Cardiac muscle cell (in vitro differentiated cells and primary cell): Measurements from ENCODE around the gene PELI3. TPM values are rescaled to one million over a fixed set of nuclear protein-coding genes. Genes with fewer than 3 reads are reported as not detected.
"Not testable (repeated sequence)": the region's sequence is repeated elsewhere in the genome, so short reads cannot be mapped to it uniquely, and the experiment has no call there.

Experiments used
- DNase-seq, 2 donors: peaks; one replicate each; pipeline versions ENCODE4 v3.0.0 to v3.0.0-alpha.2; 2010 to 2017; ENCODE audit warnings: low read depth in 1 of 2, low spot score in 1 of 2
- H3K27ac ChIP-seq: fragments of 200-600 bp; sonication (generic); 2 replicates; pipeline ENCODE4 v1.5.1; 2016
- H3K27me3 ChIP-seq: fragments of 200-600 bp; sonication (generic); 2 replicates; pipeline ENCODE4 v1.6.0; 2016; ENCODE audit warnings: control low read depth
- H3K36me3 ChIP-seq: fragments of 200-600 bp; sonication (generic); 2 replicates; pipeline ENCODE4 v1.5.1; 2016; ENCODE audit warnings: control low read depth
- H3K4me1 ChIP-seq: fragments of 200-600 bp; sonication (generic); 2 replicates; pipeline ENCODE4 v1.8.1; 2017; ENCODE audit warnings: low read depth, mild to moderate bottlenecking, mixed run types
- H3K4me3 ChIP-seq: fragments of 200-600 bp; sonication (generic); 2 replicates; pipeline ENCODE4 v1.5.1; 2016; ENCODE audit warnings: mild to moderate bottlenecking
- H3K9me3 ChIP-seq: fragments of 200-600 bp; sonication (generic); 2 replicates; pipeline ENCODE4 v1.5.1; 2017; ENCODE audit warnings: low read depth, mild to moderate bottlenecking, control low read depth
- polyA plus RNA-seq: library from polyadenylated mRNA; unstranded; fragments of >200 nt; fragmentation: Nextera tagmentation; extraction: Ambion mirVana; gene quantifications from 2 replicates; pipeline ENCODE4 v1.2.1, GENCODE V29; 2016
- total RNA-seq: library from RNA; depleted of rRNA; stranded (reverse); fragments of >200 nt; gene quantifications from 2 replicates; pipeline ENCODE4 v1.2.3, GENCODE V29; 2016
- TF ChIP-seq, protein P1 (sequence below): IDR thresholded peaks from 2 replicates; pipeline ENCODE4 v1.5.1; 2012; ENCODE audit warnings: low read depth, mild to moderate bottlenecking, low read length

PELI3 gene
- total and polyA plus RNA-seq, 2 experiments from 2014 or later = 16.4 to 30.9 TPM

GRCh38 chr11:66432597-66432996 lies 34.1 kb upstream of the PELI3 start:
- Histone ChIP-seq H3K4me1 (no peaks in the 10 kb centered on the region), H3K27ac (no peak overlapping the region), H3K36me3 (peaks cover 13% of the 10 kb centered on the region), H3K4me3 (no peak overlapping the region), H3K9me3 (no peaks in the 10 kb centered on the region), H3K27me3 (no peaks in the 10 kb centered on the region)
- TF ChIP-seq, protein P1, sequence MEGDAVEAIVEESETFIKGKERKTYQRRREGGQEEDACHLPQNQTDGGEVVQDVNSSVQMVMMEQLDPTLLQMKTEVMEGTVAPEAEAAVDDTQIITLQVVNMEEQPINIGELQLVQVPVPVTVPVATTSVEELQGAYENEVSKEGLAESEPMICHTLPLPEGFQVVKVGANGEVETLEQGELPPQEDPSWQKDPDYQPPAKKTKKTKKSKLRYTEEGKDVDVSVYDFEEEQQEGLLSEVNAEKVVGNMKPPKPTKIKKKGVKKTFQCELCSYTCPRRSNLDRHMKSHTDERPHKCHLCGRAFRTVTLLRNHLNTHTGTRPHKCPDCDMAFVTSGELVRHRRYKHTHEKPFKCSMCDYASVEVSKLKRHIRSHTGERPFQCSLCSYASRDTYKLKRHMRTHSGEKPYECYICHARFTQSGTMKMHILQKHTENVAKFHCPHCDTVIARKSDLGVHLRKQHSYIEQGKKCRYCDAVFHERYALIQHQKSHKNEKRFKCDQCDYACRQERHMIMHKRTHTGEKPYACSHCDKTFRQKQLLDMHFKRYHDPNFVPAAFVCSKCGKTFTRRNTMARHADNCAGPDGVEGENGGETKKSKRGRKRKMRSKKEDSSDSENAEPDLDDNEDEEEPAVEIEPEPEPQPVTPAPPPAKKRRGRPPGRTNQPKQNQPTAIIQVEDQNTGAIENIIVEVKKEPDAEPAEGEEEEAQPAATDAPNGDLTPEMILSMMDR = no peak
- no peak for DNase-seq

DNA sequence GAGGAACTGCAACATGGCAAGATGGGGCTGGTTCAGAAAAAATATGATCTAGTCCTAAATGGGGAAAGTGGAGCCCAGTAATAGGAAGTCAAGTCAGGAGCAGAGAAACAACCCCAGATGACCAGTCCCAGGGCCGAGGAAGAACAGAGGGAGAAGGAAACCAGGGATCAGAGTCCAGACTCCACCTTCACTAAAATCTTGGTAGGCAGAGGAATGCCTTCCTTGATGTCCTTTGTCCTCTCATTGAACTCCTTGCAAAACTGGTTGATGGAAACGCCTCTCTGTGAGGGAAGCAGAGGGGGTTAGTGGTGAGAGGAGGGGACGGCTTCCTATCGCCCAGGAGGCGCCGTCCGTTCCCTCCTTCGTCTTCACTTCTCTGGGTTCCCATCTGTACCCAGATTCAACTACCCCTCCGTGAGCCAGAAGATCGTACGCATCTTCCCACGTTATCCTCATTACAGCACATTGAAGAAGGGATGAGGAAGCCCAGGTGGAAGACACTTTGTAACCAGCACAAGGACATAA lies 28.7 kb upstream of the PELI3 start:
- H3K27me3 ChIP-seq = no peaks in the 10 kb centered on the region
- TF ChIP-seq, protein P1 = no peak
- peaks cover 3% of the 10 kb centered on the region for H3K4me1 ChIP-seq
- H3K4me3 ChIP-seq = peak overlapping the region; percentile 82
- DNase-seq = no peak
- peak overlapping the region; percentile 94 for H3K27ac ChIP-seq
- H3K9me3 ChIP-seq = no peaks in the 10 kb centered on the region
- H3K36me3 ChIP-seq = peaks cover 13% of the 10 kb centered on the region

- TF ChIP-seq, protein P1 = peak; percentile 80
- Histone ChIP-seq H3K4me3 (peak within 1 kb of the TSS; percentile 82), H3K9me3 (no peaks in the 10 kb centered on the region), H3K27ac (peak within 1 kb of the TSS; percentile 94), H3K4me1 (peaks cover 3% of the 10 kb centered on the region), H3K27me3 (no peaks in the 10 kb centered on the region), H3K36me3 (peaks cover 13% of the 10 kb centered on the region)
- DNase-seq = peak; percentile 94 to 95
Observed at GRCh38 chr11:66438504-66439466, 27.9 kb upstream of the PELI3 start, which contains the start of gene MRPL11. TSS of gene MRPL11 (minus strand) at chr11:66438848. CDS start at chr11:66438754, 94 bp downstream.

- not testable (repeated sequence) for H3K36me3 ChIP-seq, H3K4me1 ChIP-seq, H3K27me3 ChIP-seq, H3K27ac ChIP-seq, H3K9me3 ChIP-seq, H3K4me3 ChIP-seq, DNase-seq
Observed at GRCh38 chr11:66440101-66440939, 26.4 kb upstream of the PELI3 start.

- H3K4me3 ChIP-seq, DNase-seq, H3K4me1 ChIP-seq, H3K9me3 ChIP-seq, H3K36me3 ChIP-seq, H3K27me3 ChIP-seq, H3K27ac ChIP-seq: not testable (repeated sequence)
Observed at GRCh38 chr11:66440940-66441282, 25.8 kb upstream of the PELI3 start.

- Histone ChIP-seq H3K9me3 (no peaks in the 10 kb centered on the region), H3K4me3 (no peak overlapping the region), H3K36me3 (no peaks in the 10 kb centered on the region), H3K4me1 (no peaks in the 10 kb centered on the region), H3K27me3 (no peaks in the 10 kb centered on the region), H3K27ac (no peak overlapping the region)
- TF ChIP-seq, protein P1 = no peak
- DNase-seq = peak in 1 of 2 donors; percentile 58
Observed at GRCh38 chr11:66443602-66444001, 23.1 kb upstream of the PELI3 start.
